Cardiac septum (tissue), 1 donor: ENCODE results near the gene TRIM29. TPM values are rescaled to one million over a fixed set of nuclear protein-coding genes. Genes with fewer than 3 reads are reported as not detected.
"Not testable (repeated sequence)": the region's sequence is repeated elsewhere in the genome, so short reads cannot be mapped to it uniquely, and the experiment has no call there.

Experiments used
- DNase-seq: peaks from one replicate; pipeline ENCODE4 v3.0.0-alpha.2; 2020; ENCODE audit warnings: low spot score
- intact Hi-C: fragments of 100-400 bp; cut with DNase I; formaldehyde crosslinking; loops from one replicate; pipeline ENCODE4 v1.14.0; 2022
- total RNA-seq: library from RNA; stranded (reverse); fragmentation: NEBNext Ultra II Directional; extraction: Animal tissue kit (Norgen Biotek cat#: 25700); gene quantifications from one replicate; pipeline ENCODE4 v1.2.1, GENCODE V29; 2021
- donor health status: DM: no; HTN: no; CAD: no.

The TRIM29 gene
- total RNA-seq, 1 donor from 2014 or later, result not detected

DNA sequence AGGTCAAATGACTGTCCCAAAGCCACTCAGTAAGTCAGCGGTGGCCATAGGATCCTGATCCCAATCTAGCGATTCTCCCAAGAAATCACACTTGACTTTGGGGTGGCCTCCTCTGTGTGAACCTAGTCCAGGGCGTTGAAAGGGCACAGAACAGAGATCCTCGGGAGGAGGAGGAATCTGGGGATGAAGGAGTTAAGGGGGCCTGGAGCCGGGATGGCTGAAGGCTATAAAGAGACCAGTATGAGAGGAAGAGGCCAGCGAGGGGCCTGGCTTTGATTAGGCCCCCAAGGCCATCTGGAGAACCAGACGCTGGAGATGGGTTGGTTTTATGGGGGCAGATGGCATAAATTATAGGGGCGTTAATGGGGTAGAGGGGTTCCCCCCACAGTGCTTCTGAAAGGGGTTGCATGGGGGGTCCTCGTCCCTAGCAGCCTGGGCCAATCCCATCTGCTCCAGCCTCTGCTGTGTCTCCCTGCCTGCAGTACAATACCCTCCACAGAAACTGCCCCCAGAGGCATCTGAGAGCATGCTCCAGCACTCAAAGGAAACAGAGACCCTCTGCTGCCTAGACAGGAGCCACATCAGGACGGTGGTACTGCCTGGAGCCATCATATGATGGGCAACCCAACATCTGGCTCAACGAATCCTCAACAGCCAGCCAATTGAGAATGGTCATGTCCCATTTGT is 35.2 kb upstream of the TRIM29 start:
- DNase-seq, result peak; percentile 24
- intact Hi-C loops, result loop anchor here (2.0 kb wide), 1 partner anchor 128 kb away; no protein-coding TSS in a partner anchor

DNA sequence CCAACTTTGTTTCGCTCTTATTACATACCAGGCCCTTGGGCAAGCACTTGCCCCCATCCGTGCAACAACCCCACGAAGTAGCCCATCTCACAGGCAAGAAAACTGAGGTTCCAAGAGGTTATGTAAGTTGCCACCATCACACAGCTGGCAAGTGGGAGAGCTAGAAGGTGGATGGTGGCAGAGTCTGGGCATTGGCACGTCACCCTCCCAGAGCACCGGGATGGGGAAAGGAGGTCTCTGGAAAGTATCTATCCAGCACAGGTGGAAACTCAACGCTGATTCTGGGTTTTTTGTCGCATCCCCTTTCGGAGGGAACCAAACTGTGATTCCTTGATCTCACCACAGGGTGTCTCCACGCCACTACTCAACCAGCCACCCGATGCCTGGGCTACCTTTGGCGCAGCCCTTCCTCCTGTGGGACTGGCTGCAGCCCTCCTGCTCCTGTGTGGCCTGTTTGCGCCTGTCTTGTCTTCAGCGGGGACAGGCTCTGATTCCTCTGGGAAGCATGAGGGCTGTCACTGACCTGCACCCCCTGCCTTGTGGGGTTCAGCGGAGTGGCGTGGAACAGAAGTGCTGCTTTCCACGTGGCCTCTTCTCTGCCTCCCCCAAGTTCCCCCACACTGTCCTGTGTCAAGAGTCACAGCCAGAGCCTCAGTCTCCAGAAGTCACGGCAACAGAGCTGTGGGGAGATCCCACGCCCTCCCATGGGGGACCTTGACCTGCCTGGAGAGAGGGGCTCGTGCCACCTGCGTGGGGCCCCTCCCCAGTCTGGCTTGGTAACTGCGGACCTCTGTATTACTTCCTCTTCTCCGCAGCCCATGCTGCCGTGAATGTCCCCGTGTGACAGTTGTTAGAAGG is 34.4 kb upstream of the TRIM29 start:
- intact Hi-C loops, result loop anchor here (1.0 to 2.0 kb wide), 2 partner anchors 58 to 129 kb away; no protein-coding TSS in a partner anchor
- peak; percentile 74 for DNase-seq

DNA sequence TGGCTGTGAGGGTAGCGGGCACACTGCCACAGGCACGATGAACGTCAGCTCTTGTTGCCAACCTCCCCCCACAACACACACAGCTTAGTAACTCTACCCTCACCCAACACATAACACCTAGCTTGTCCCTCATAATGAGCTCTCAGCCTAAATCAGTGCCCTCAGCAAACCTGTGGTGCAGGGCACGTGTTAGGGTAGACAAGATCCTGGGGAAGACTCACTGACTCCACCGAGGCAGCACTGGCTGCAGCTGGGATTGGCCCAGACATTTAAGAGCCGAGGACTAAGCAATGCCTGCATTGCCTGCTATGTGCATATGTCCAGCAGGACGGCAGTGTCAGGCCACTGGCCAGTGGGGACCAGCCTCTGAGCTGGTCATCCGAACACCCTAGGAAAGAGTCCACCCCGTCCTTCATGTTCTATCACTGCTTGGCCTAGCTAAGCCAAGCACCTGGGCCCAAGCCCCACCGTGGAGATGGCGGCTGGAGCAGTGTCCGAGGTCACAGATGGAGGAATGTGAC is 32.9 kb upstream of the TRIM29 start:
- DNase-seq, result peak; percentile 66
- intact Hi-C loops, result no loop called here

DNA sequence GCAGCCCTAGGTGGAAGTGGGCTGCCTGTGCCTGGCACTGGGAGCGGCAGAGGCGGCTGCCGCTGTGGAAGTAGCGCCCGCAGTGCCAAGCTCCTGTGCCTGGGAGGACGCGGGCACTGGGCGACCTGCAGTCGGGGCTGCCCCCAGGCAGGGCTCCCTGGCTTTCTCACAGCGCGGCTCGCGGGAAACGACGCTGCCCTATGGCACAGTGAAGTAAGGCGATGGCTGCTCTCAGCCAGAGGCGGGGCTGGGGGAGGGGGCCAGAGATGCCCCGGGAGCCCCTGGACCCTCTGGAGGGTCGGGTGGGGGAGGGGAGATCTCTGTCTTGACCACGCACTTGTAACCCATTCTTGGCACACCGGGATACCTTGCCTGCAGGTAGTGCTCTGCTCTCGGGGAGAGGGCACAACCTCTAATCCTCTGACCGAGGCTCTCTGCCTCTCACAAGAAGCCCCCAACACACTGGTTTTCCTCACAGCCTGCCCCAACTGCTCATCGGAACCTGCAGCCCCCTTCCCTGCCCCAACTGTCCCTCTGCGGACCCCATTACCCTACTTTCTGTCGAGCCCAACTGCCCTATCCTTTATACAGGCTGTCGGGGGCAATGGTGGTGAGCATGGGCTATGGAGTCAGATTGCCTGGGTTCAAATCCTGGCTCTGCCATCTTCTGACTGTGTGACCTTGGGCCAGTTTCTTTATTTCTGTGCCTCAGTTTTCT is 32.2 kb upstream of the TRIM29 start:
- peak; percentile 69 for DNase-seq
- intact Hi-C loops, result no loop called here

DNA sequence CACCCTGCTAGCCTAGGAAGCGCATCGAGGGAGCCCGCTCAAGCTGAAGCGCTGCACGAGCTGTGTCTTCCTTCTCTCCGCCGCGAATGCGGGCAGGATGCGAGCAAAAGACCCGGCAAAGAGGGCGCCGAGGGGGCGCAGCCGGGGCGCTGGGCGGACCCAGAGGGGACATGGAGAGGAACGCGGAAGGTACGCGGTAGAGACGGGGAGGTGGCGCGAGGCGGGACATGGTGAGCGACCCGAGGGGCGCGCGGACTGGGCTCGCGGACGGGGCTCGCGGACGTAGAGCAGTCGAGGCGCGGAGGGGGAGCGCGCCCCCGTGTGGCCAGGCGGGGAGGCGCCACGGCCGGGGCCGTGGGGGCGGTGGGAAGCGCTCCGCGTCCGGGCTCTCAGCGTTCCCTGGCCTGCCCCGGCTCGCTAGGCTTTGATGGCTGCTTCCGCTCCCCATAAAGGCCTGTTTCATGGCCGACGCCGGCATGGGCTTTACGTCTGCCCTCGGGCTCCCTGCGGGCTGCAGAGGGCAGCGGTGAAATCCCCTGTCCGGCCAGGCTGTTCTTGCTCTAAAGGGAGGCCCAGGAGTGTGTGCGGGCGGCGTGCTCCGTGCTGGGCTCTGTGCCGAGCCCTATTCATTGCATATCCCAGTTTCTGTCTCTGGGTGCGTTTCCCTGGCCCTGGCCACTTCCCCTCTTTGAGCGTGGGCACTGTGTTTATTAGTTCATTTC is 31.2 kb upstream of the TRIM29 start:
- peak; percentile 79 for DNase-seq
- intact Hi-C loops, result no loop called here

DNA sequence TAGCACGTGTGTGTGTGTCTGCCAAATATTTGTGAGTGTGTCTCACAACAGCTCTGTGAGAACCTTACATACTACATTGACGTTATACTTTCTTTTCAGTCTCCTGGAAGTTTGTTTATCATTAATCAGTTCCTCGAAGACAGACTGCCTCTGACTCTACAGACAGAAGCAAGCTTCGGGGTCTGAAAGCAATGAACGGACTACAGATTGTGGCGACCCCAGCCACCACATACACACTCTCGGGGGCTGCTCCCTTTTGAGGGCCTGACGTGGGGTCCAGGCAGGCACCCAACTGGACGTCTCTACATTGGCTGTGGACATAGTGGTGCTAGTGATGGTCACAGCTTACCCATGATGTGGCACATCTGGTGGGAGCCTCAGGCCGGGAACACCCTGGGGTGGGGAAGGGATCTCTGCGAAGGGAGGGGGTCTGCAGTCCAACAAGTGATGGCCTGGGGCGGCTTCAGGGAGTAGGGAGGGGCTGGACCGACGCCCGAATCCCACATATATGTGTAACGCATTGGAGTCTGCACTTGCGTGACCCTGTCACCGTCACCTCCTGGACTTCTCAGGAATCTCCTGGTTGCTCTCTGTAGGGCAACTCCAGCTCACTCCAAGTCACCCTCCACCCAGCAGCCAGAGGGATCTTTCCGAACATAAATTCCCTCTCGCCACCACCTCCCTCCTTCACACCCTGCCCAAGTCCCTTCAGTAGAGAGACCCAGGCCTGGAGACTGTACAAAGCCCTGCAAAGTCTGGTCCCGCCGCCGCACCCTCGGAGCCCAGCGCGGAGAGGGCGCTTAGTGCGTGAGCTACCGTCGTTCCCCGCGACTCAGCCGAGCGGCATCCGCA is 30.4 kb upstream of the TRIM29 start:
- peak; percentile 35 for DNase-seq
- intact Hi-C loops, result no loop called here

DNA sequence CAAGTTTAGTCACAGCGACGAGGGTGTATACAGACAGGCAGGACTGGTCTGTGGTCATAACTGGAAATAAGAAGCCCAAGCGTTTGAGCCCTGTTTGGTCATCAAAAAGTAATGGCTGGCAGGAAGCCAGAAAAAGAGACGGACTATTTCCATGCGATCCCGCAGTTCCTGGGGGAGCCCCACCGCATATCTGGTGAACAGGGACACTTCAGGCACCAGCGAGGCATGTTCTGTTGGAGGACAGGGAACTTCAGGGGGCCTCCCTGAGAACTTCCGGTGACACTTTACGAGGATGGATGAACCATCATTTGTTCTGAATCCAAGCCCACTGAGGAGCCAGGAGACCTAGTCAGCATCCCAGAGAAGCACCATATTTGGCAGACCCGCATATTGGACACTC is 29.7 kb upstream of the TRIM29 start:
- intact Hi-C loops, result no loop called here
- no peak for DNase-seq

DNA sequence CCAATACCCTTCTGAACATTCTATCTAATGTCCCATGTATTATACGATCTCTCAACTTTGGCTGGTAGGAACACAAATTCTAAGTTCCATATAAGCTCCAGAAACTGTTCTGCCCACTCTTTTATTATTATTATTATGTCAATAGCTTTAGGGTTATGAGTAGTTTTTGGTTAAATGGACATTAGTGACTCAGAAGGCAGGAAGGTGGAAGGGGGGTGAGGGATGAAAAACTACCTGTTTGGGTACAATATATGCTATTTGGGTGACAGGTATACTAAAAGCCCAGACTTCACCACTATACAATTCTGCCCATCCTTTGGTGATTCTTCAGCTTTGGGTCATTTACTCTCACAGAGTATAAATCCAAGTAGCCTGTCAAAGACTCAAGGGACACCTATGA is 22.5 kb upstream of the TRIM29 start:
- no peak for DNase-seq
- intact Hi-C loops, result no loop called here

DNA sequence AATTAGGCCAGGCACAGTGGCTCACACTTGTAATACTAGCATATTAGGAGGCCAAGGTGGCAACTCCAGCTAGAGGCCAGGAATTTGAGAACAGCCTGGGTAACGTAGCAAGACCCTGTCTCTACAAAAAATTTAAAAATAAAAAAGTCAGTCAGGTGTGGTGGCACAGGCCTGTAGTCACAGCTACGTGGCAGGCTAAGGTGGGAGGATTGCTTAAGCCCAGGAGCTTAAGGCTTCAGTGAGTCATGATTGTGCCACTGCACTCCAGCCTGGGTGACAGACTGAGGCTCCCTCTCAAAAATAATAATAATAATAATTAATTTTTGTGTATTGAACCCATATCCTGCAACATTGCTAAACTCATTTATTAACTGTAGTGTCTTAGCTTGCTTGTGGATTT is 15.3 kb upstream of the TRIM29 start:
- no peak for DNase-seq
- intact Hi-C loops, result no loop called here

DNA sequence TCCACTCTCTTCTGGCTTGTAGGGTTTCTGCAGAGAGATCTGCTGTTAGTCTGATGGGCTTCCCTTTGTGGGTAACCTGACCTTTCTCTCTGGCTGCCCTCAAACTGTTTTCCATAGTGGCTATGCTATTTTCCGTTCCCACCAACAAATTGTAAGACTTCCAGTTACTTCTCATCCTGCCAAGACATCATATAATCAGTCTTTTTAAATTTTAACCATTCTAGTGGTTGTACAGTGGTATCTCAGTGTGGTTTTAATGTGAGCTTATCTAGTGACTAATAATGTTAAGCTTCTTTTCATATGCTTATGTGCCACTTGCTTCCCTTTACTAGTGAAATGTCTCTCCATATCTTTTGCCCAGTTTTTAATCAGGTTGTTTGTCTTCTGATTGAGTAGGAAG is 13.6 kb upstream of the TRIM29 start:
- no peak for DNase-seq
- intact Hi-C loops, result no loop called here

DNA sequence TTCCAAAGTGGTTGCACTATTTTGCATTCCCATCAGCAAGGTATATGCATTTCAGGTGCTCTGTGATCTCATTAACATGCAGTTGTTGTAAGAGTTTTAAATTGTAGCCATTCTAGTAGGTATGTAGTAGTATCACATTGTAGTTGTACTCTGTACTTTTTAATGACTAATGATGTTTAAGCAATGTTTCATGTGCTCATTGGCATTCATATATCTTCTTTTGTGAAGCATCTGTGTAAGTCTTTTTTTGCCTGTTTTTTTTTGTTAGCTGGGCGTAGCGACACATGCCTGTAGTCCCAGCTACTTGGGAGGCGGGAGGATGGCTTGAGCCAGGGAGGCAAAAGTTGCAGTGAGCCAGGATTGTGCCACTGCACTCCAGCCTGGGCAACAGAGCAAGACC is 11.3 kb upstream of the TRIM29 start:
- no peak for DNase-seq
- intact Hi-C loops, result no loop called here

DNA sequence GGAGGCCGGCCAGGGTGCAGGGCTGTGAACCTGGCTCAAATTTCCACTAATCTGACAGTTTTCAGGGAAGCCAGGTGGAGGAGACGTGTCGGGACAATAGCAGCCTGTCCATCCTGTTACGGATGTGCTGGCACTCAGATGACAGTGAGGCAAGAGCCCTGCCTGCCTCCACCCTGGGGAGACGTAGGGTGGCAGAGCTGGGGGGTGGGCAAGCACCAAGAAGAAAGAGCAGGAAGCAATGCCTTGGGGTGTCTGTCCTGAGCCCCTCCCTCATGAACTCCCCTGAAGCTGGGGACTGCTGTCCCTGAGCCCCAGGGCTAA is 10.0 kb upstream of the TRIM29 start:
- no peak for DNase-seq
- intact Hi-C loops, result no loop called here

DNA sequence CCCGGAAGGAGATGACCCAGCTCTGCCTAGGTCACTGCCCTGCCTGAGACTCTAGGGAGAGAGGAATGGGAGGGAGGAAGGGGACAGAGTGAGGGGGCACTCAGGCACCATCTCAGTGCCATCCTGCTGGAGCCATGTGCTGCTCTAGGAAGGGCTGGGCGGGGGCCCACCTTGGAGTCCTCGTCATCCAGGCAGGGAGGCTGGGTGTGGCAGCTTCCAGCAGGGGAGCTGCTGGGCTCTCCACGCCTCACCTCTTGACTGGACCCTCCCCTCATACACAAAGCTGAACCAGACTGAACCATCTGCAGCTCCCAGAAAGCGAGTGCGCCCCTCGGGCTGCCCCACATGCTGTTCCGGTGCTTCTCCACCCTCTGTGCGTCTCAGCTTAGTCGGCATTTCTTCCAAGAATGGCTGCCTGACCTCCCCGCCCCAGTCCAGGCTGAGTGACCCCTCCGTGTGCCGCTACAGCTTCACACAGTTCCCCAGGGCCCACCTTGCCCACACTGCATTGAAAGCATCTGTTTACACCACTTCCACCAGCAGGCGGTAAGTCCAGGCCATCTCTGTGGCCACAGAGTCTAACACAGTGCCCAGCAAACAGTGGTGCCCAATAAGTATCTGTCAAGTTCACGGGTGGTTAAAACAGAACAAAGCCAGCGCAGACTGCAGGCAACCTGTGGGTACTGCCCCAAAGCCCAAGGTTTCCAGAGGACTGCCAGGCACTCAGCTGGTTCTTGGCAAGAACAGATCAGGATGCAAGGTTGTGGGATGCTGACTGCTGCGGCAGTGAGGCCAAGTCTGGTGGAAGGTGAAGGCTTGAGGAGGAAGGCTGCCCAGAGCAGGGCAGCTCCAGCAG is 9.4 kb upstream of the TRIM29 start:
- intact Hi-C loops, result no loop called here
- no peak for DNase-seq

DNA sequence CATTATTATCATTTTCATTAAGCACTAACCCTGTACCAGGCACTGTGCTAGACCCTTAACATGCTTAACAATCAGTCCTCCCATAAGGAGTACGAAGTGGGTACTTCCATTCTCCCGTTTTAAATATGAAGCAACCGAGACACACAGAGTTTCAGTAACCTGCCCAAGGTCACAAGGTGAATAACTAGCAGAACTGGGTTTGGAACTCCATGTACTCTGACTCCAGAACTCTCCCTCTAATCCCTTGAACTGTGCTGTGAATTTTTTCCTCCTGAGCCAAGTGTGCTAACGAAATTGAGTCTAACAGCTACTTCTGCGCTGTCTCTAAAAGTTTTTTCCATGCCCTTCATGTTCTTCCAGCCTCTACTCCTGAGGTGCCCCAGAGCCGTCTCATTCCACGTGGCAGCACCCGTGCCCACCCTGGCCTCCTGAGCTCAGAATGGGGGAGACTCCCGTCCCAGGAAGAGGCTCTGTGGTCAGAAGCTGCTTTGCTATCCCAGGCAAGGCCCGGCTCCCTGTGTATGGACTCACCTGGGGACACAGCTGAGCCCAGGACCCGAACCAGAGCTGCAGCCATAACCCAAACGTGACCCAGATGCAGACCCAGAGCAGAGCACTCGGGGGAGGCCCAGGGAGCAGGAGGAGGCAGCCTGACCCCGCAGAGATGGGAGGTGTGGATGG is 8.6 kb upstream of the TRIM29 start:
- DNase-seq, result no peak
- intact Hi-C loops, result no loop called here

DNA sequence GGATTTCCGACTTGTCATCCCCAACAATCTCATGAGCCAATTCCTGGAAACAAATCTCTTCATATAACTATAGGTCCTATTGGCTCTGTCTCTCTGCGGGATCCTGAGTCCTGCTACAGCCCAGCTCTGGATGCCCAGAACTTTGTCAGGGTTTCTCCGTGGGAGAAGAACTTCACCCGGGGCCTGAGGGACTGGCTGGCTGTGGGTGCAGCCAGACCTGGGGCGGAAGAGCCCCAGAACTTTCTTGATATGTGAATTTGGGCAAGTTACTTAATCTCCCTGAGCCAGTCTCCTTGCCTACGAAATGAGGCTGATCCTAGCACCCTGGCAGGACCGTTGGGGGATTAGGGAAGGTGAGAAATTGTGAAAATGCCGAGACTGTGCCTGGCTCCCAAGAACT is 6.6 kb upstream of the TRIM29 start:
- no peak for DNase-seq
- intact Hi-C loops, result no loop called here

DNA sequence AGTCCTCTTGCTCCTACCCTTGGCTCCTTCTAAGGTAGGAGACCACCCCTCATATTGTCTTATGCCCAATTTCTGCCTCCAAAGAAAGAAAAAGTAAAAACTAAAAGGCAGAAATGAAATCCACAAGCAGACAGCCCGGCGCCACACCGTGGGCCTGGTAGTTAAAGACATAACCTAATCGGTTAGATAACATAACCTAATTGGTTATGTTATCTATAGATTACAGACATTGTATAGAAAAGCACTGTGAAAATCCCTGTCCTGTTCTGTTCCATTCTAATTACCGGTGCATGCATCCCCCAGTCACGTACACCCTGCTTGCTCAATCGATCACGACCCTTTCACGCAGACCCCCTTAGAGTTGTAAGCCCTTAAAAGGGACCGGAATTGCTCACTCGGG is 5.6 kb upstream of the TRIM29 start:
- DNase-seq, intact Hi-C loops: not testable (repeated sequence)

DNA sequence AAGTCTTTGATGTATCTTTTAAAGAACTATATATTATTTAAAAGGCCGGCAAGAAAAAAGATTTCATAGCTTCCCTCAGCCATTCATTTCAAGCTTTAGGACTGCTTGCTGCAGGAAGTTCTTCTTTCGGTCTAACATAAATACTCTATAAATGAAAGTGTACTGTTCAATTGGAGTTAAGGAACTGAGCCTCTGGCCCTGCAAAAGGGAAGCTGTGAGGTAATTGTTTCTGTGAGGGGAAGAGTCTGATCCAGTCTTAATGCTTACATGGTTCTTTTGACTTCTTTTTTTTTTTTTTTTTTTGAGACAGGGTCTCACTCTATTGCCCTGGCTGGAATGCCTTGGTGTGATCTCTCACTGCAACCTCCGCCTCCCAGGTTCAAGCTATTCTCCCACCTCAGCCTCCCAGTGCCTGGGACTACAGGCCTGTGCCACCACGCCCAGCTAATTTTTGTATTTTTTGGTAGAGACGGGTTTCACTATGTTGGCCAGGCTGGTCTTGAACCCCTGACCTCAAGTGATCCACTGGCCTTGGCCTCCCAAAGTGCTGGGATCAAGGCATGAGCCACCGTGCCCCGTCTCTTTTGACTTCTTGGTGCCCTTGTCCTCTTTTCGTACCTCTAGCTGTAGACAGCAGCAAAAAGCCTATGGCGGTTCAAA is 4.7 kb upstream of the TRIM29 start:
- DNase-seq, result no peak
- intact Hi-C loops, result no loop called here
